Left ventricle myocardium inferior (tissue), 1 donor: ENCODE measurements around the gene TNS3. TPM values are rescaled to one million over a fixed set of nuclear protein-coding genes. Genes with fewer than 3 reads are reported as not detected.
A peak's percentile ranks its signal among the peaks of the same experiment; 100 is the strongest.

ENCODE experiments used
- DNase-seq: peaks from one replicate; pipeline ENCODE4 v3.0.0-alpha.2; 2020
- H3K27ac ChIP-seq: fragments of 200-600 bp; replicated peaks from 2 replicates; pipeline ENCODE4 v1.8.0; 2021
- H3K27me3 ChIP-seq: fragments of 200-600 bp; 2 replicates; pipeline ENCODE4 v1.8.0; 2021; ENCODE audit warnings: low read depth
- H3K36me3 ChIP-seq: fragments of 200-600 bp; 2 replicates; pipeline ENCODE4 v1.8.0; 2021
- H3K4me1 ChIP-seq: fragments of 200-600 bp; 2 replicates; pipeline ENCODE4 v1.8.0; 2021
- H3K4me3 ChIP-seq: fragments of 200-600 bp; 2 replicates; pipeline ENCODE4 v1.8.0; 2021; ENCODE audit warnings: mild to moderate bottlenecking, moderate library complexity
- H3K9me3 ChIP-seq: fragments of 200-600 bp; replicated peaks from 2 replicates; pipeline ENCODE4 v1.8.0; 2021
- CTCF ChIP-seq: fragments of 200-600 bp; IDR thresholded peaks from 2 replicates; pipeline ENCODE4 v1.8.0; 2021; ENCODE audit warnings: antibody characterized with exemption, mild to moderate bottlenecking, borderline replicate concordance
- intact Hi-C: fragments of 100-400 bp; cut with micrococcal nuclease; formaldehyde crosslinking; loops from one replicate; pipeline ENCODE4 v1.11.0; 2022
- total RNA-seq: library from RNA; stranded (reverse); fragmentation: NEBNext Ultra II Directional; extraction: Animal tissue kit (Norgen Biotek cat#: 25700); gene quantifications from one replicate; pipeline ENCODE4 v1.2.1, GENCODE V29; 2021
- donor health status: DM: no; HTN: yes; CAD: no; lungs with severe emphysema.

TNS3 gene
- total RNA-seq, 1 donor from 2014 or later: 40.6 TPM

- no peak for DNase-seq
- Histone ChIP-seq H3K4me1 (peaks cover 44% of the 10 kb centered on the region), H3K27ac (no peak overlapping the region), H3K9me3 (no peaks in the 10 kb centered on the region), H3K4me3 (no peak overlapping the region), H3K36me3 (peaks cover 8% of the 10 kb centered on the region), H3K27me3 (no peaks in the 10 kb centered on the region)
- TF ChIP-seq CTCF: no peak
- intact Hi-C loops: no loop called here
These were observed 198.0 kb downstream of the TNS3 start for GRCh38 chr7:47383696-47384445.

- DNase-seq: no peak
- TF ChIP-seq CTCF: no peak
- Histone ChIP-seq H3K9me3 (no peaks in the 10 kb centered on the region), H3K27me3 (no peaks in the 10 kb centered on the region), H3K36me3 (peaks cover 8% of the 10 kb centered on the region), H3K4me1 (peaks cover 52% of the 10 kb centered on the region), H3K27ac (no peak overlapping the region), H3K4me3 (no peak overlapping the region)
- intact Hi-C loops: no loop called here
These were observed 198.8 kb downstream of the TNS3 start for GRCh38 chr7:47383072-47383471.

GRCh38 chr7:47382200-47382599, 199.7 kb downstream of the TNS3 start:
- Histone ChIP-seq H3K36me3 (peaks cover under 1% of the 10 kb centered on the region), H3K4me3 (no peak overlapping the region), H3K27ac (no peak overlapping the region), H3K27me3 (no peaks in the 10 kb centered on the region), H3K4me1 (peaks cover 55% of the 10 kb centered on the region), H3K9me3 (no peaks in the 10 kb centered on the region)
- no peak for TF ChIP-seq CTCF
- intact Hi-C loops: no loop called here
- no peak for DNase-seq

- no peak for TF ChIP-seq CTCF
- no peaks in the 10 kb centered on the region for H3K9me3 ChIP-seq
- peaks cover 52% of the 10 kb centered on the region for H3K4me1 ChIP-seq
- H3K27ac ChIP-seq: peak overlapping the region; percentile 86
- no peaks in the 10 kb centered on the region for H3K27me3 ChIP-seq
- intact Hi-C loops: no loop called here
- no peak overlapping the region for H3K4me3 ChIP-seq
- H3K36me3 ChIP-seq: no peaks in the 10 kb centered on the region
- no peak for DNase-seq
These were observed 200.8 kb downstream of the TNS3 start for GRCh38 chr7:47381134-47381495.

- no peak for TF ChIP-seq CTCF
- Histone ChIP-seq H3K27me3 (no peaks in the 10 kb centered on the region), H3K4me3 (peak overlapping the region; percentile 49), H3K27ac (peak overlapping the region; percentile 86), H3K36me3 (no peaks in the 10 kb centered on the region), H3K9me3 (no peaks in the 10 kb centered on the region), H3K4me1 (peaks cover 52% of the 10 kb centered on the region)
- no peak for DNase-seq
- intact Hi-C loops: no loop called here
These were observed 201.4 kb downstream of the TNS3 start for GRCh38 chr7:47380325-47381133.
